HuH-7 (cell line): Measurements from ENCODE around the gene GDE1.

Source experiments
- DNase-seq: peaks from one replicate; pipeline ENCODE4 v3.0.0; 2011; ENCODE audit warnings: low spot score

Gene GDE1

GRCh38 chr16:19523559-19524355, 1.9 kb upstream of the GDE1 start, which contains the start of gene CCP110:
CCP110 (plus strand) TSS chr16:19523942; CDS start chr16:19527882, 3,940 bp downstream.
- DNase-seq, result peak; percentile 92

- no peak for DNase-seq
Observed at GRCh38 chr16:19523184-19523558, 1.3 kb upstream of the GDE1 start.

GRCh38 chr16:19522760-19523159, 862 bp upstream of the GDE1 start:
- no peak for DNase-seq

- DNase-seq, result no peak
Observed at GRCh38 chr16:19522397-19522732, 467 bp upstream of the GDE1 start.

- DNase-seq, result no peak
Observed at GRCh38 chr16:19520861-19521331, 1.0 kb downstream of the GDE1 start.

- no peak for DNase-seq
Observed at GRCh38 chr16:19518388-19518787, 3.5 kb downstream of the GDE1 start.

GRCh38 chr16:19517424-19518089, 4.3 kb downstream of the GDE1 start:
- DNase-seq, result no peak

- DNase-seq, result no peak
Observed at GRCh38 chr16:19515757-19516156, 6.1 kb downstream of the GDE1 start.

- DNase-seq, result no peak
Observed at GRCh38 chr16:19513377-19514053, 8.4 kb downstream of the GDE1 start.

GRCh38 chr16:19512297-19512696, 9.6 kb downstream of the GDE1 start:
- DNase-seq, result no peak

- no peak for DNase-seq
Observed at GRCh38 chr16:19507867-19508266, 14.0 kb downstream of the GDE1 start.

- no peak for DNase-seq
Observed at GRCh38 chr16:19506965-19507364, 14.9 kb downstream of the GDE1 start.

- DNase-seq, result no peak
Observed at GRCh38 chr16:19505600-19506303, 16.1 kb downstream of the GDE1 start.

GRCh38 chr16:19503461-19504075, 18.3 kb downstream of the GDE1 start:
- no peak for DNase-seq

GRCh38 chr16:19502395-19503131, 19.3 kb downstream of the GDE1 start:
- DNase-seq, result peak; percentile 62

GRCh38 chr16:19499481-19499880, 22.4 kb downstream of the GDE1 start:
- no peak for DNase-seq

- DNase-seq, result no peak
Observed at GRCh38 chr16:19499006-19499405, 22.9 kb downstream of the GDE1 start.

GRCh38 chr16:19497176-19497575, 24.7 kb downstream of the GDE1 start:
- no peak for DNase-seq

- no peak for DNase-seq
Observed at GRCh38 chr16:19490619-19491018, 31.3 kb downstream of the GDE1 start.

GRCh38 chr16:19488213-19488640, 33.7 kb downstream of the GDE1 start:
- no peak for DNase-seq

GRCh38 chr16:19486750-19487325, 35.1 kb downstream of the GDE1 start:
- no peak for DNase-seq
